Spleen (tissue), 11 donors: ENCODE measurements around the gene RORB. TPM values are rescaled to one million over a fixed set of nuclear protein-coding genes. Genes with fewer than 3 reads are reported as not detected.
"Not testable (repeated sequence)": the region's sequence is repeated elsewhere in the genome, so short reads cannot be mapped to it uniquely, and the experiment has no call there.

Source experiments
- DNase-seq: peaks from one replicate; pipeline ENCODE4 v3.0.0-alpha.2; 2020
- H3K27ac ChIP-seq, 8 donors: fragments of 200-600 bp; sonication (generic) in 7 of 8; 1 replicate in 4 of 8; 2 replicates in 4 of 8; pipeline versions ENCODE4 v1.5.0 to v1.8.0; 2016 to 2021; ENCODE audit warnings: inconsistent platforms in 4 of 8, mild to moderate bottlenecking in 4 of 8, moderate library complexity in 1 of 8
- H3K27me3 ChIP-seq, 7 donors: fragments of 200-600 bp; sonication (generic) in 6 of 7; replicated peaks in 1 of 7; 1 replicate in 4 of 7; 2 replicates in 3 of 7; pipeline versions ENCODE4 v1.5.0 to v1.8.0; 2016 to 2021; ENCODE audit warnings: inconsistent platforms in 3 of 7, mild to moderate bottlenecking in 1 of 7
- H3K36me3 ChIP-seq, 6 donors: fragments of 200-600 bp; sonication (generic) in 5 of 6; 1 replicate in 4 of 6; 2 replicates in 2 of 6; pipeline versions ENCODE4 v1.5.0 to v1.8.0; 2016 to 2021; ENCODE audit warnings: inconsistent platforms in 2 of 6
- H3K4me1 ChIP-seq, 6 donors: fragments of 200-600 bp; sonication (generic) in 5 of 6; 1 replicate in 3 of 6; 2 replicates in 3 of 6; pipeline versions ENCODE4 v1.5.0 to v1.8.0; 2016 to 2021; ENCODE audit warnings: inconsistent platforms in 3 of 6
- H3K4me3 ChIP-seq, 8 donors: fragments of 200-600 bp; sonication (generic) in 7 of 8; 1 replicate in 4 of 8; 2 replicates in 4 of 8; pipeline versions ENCODE4 v1.5.0 to v1.8.0; 2016 to 2021; ENCODE audit warnings: inconsistent platforms in 4 of 8, mild to moderate bottlenecking in 4 of 8, moderate library complexity in 2 of 8
- H3K9me3 ChIP-seq, 8 donors: fragments of 200-600 bp; sonication (generic) in 7 of 8; 1 replicate in 4 of 8; 2 replicates in 4 of 8; pipeline versions ENCODE4 v1.5.0 to v1.8.0; 2016 to 2021; ENCODE audit warnings: inconsistent platforms in 4 of 8
- POLR2A ChIP-seq, 3 donors: fragments of 450-650 bp; IDR thresholded peaks; one replicate each; pipeline ENCODE4 v1.5.1; 2017; ENCODE audit warnings: antibody characterized with exemption in 3 of 3, mild to moderate bottlenecking in 1 of 3
- POLR2AphosphoS5 ChIP-seq, 3 donors: sonication (generic); formaldehyde crosslinking; IDR thresholded peaks; one replicate each; pipeline ENCODE4 v1.5.1; 2017; ENCODE audit warnings: antibody characterized with exemption in 3 of 3
- WGBS, 5 donors: extraction: QIAGEN DNeasy Blood & Tissue Kit in 3 of 5; methylation state at CpG; one replicate each; pipeline versions ENCODE4 v1.1.5 to v1.1.7; 2013 to 2018; 5-methylcytosine and 5-hydroxymethylcytosine counted together
- intact Hi-C: fragments of 100-400 bp; cut with DNase I; formaldehyde crosslinking; loops from one replicate; pipeline ENCODE4 v1.15.0; 2023; ENCODE audit warnings: low total_unique reads
- polyA plus RNA-seq, 3 donors: library from polyadenylated mRNA; stranded (reverse); fragments of 200-250 nt; gene quantifications; one replicate each; pipeline ENCODE4 v1.2.1, GENCODE V29; 2013
- total RNA-seq, 7 donors: library from RNA; depleted of rRNA in 3 of 7; stranded (reverse); fragments of >200 nt in 3 of 7; fragmentation: NEBNext Ultra II Directional in 4 of 7; extraction: Animal tissue kit (Norgen Biotek cat#: 25700) in 4 of 7; gene quantifications; one replicate each; pipeline versions ENCODE4 v1.1.0 to v1.2.1, GENCODE V29; 2016 to 2021
- TF ChIP-seq, protein P1 (sequence below), 11 experiments: fragments of 200-600 bp in 7 of 11; fragments of 450-650 bp in 4 of 11; sonication (generic) in 4 of 11; IDR thresholded peaks in 8 of 11; conservative IDR thresholded peaks in 3 of 11; 1 replicate in 7 of 11; 2 replicates in 4 of 11; pipeline versions ENCODE4 v1.4.0 to v1.8.0; 2016 to 2021; ENCODE audit warnings: antibody characterized with exemption in 11 of 11, inconsistent platforms in 4 of 11, mild to moderate bottlenecking in 1 of 11
- donor health status: healthy with polysubstance abuse.
- donor health status: DM: no; HTN: no; CAD: no; lungs with moderate emphysema.
- donor health status: DM: no; HTN: no; CAD: no.
- donor health status: Bipolar disorder and iron deficiency.
- donor health status: healthy.
- donor health status: DM: no; HTN: no; CAD: no.
- donor health status: DM: yes; HTN: yes; CAD: no.

RORB gene
- total and polyA plus RNA-seq, 10 donors = 0.02 to 0.18 (median 0.09) TPM; not detected in 2

DNA sequence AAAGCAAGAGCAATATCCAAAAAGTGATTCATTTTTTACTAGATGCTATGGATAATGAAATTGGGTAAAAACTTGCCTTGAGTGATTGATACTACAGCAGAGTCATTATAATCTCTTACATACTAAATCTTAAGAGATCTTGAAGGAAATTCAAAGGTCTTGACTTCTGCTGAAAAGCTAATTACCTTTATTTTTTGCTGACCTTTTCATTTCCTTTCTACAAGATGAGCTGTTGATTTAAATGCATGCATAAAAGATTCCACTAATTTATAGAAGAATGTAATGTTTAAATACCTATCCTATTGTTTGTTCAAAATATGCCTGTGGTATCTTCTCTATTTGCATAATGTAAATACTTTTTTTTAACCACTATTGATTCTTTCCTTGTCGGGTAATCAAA is 27.2 kb downstream of the RORB start:
- 47 to 79% (median 55%) methylated on average over 1 of the region's 1 CpG for WGBS, 5 donors
- H3K27ac ChIP-seq = no peak overlapping the region
- intact Hi-C loops = no loop called here
- H3K27me3 ChIP-seq = no peaks in the 10 kb centered on the region
- no peaks in the 10 kb centered on the region for H3K36me3 ChIP-seq
- DNase-seq = no peak
- no peaks in the 10 kb centered on the region for H3K4me1 ChIP-seq
- TF ChIP-seq POLR2A (IDR thresholded peaks at IDR 0.05) (no peak), POLR2AphosphoS5 (IDR thresholded peaks at IDR 0.05) (no peak)
- TF ChIP-seq, protein P1, sequence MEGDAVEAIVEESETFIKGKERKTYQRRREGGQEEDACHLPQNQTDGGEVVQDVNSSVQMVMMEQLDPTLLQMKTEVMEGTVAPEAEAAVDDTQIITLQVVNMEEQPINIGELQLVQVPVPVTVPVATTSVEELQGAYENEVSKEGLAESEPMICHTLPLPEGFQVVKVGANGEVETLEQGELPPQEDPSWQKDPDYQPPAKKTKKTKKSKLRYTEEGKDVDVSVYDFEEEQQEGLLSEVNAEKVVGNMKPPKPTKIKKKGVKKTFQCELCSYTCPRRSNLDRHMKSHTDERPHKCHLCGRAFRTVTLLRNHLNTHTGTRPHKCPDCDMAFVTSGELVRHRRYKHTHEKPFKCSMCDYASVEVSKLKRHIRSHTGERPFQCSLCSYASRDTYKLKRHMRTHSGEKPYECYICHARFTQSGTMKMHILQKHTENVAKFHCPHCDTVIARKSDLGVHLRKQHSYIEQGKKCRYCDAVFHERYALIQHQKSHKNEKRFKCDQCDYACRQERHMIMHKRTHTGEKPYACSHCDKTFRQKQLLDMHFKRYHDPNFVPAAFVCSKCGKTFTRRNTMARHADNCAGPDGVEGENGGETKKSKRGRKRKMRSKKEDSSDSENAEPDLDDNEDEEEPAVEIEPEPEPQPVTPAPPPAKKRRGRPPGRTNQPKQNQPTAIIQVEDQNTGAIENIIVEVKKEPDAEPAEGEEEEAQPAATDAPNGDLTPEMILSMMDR (IDR thresholded peaks at IDR 0.05 in 8 of 11, conservative IDR thresholded peaks at IDR 0.05 in 3 of 11) = no peak
- H3K4me3 ChIP-seq = no peak overlapping the region
- no peaks in the 10 kb centered on the region for H3K9me3 ChIP-seq

DNA sequence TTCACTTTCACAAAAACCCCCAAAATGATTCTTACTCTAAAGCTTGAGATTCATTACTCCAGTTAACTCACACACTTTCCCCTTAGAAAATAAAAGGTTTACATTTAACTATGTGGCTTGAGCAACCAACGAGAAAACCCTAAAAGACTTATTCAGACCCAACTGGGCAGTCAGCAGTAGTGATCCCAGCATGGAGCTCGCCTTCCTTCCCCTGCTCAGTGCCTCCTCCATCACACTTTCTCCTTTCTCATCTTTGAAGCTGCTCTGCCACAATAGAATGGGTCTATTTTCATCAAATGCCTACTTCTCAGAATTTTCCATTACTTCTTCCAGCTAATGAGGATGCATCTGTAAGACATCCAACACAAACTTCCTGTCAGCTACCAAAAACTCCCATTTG is 29.1 kb downstream of the RORB start:
- H3K27ac ChIP-seq = no peak overlapping the region
- no peaks in the 10 kb centered on the region for H3K36me3 ChIP-seq
- intact Hi-C loops = no loop called here
- WGBS, 5 donors = 47 to 68% (median 60%) methylated on average over 2 of the region's 2 CpGs
- no peak for DNase-seq
- no peak overlapping the region for H3K4me3 ChIP-seq
- H3K9me3 ChIP-seq = no peaks in the 10 kb centered on the region
- no peaks in the 10 kb centered on the region for H3K27me3 ChIP-seq
- no peaks in the 10 kb centered on the region for H3K4me1 ChIP-seq
- TF ChIP-seq POLR2AphosphoS5 (IDR thresholded peaks at IDR 0.05) = no peak
- no peak for TF ChIP-seq POLR2A (IDR thresholded peaks at IDR 0.05)
- TF ChIP-seq, protein P1 (IDR thresholded peaks at IDR 0.05 in 8 of 11, conservative IDR thresholded peaks at IDR 0.05 in 3 of 11) = no peak

DNA sequence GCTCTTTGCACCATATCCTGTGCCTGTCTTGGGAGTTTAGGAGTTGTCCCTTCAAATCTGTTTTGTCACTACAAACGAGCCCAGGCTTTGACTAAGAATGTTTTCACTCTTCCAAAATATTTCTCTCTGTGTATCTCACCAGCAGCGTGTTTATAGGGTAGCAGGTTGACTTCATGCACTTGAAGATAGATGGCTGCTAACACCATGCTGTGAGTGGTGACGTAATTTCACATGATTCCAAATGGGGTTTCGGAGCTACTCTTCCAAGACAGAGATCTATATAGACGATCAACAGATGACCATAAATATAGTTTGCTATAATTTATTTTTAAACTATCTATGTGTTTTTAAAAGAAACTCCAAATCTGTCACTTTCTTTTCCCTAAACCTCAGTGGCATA is 30.6 kb downstream of the RORB start:
- 69 to 76% (median 71%) methylated on average over 5 of the region's 5 CpGs for WGBS, 5 donors
- no peaks in the 10 kb centered on the region for H3K4me1 ChIP-seq
- H3K9me3 ChIP-seq = no peaks in the 10 kb centered on the region
- DNase-seq = no peak
- no peak overlapping the region for H3K4me3 ChIP-seq
- no peaks in the 10 kb centered on the region for H3K27me3 ChIP-seq
- TF ChIP-seq POLR2A (IDR thresholded peaks at IDR 0.05) (no peak), POLR2AphosphoS5 (IDR thresholded peaks at IDR 0.05) (no peak)
- TF ChIP-seq, protein P1 (IDR thresholded peaks at IDR 0.05 in 8 of 11, conservative IDR thresholded peaks at IDR 0.05 in 3 of 11) = no peak
- intact Hi-C loops = no loop called here
- H3K36me3 ChIP-seq = no peaks in the 10 kb centered on the region
- H3K27ac ChIP-seq = no peak overlapping the region

DNA sequence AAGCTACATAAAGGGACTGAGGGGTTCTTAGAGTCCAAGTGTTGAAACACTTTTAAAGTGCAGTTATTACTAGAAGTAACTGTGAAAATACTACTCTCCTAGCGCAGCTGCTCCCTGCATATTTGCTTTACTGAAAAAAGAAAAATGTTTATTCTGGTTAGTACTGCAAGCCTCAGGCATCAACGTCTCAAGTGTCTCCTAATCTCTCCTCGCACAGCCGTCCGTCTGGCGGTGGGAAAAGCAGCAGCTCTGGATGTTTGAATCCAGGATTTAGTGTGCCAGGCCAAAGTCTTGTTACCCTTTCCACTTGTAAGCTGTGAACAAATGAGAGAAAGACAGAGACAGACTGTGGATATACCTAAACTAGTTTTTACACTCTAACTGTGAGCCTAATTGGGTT is 31.1 kb downstream of the RORB start:
- no peak for DNase-seq
- no peak overlapping the region for H3K27ac ChIP-seq
- intact Hi-C loops = no loop called here
- no peak overlapping the region for H3K4me3 ChIP-seq
- WGBS, 5 donors = 69 to 82% (median 79%) methylated on average over 6 of the region's 6 CpGs
- TF ChIP-seq POLR2AphosphoS5 (IDR thresholded peaks at IDR 0.05) (no peak), POLR2A (IDR thresholded peaks at IDR 0.05) (no peak)
- TF ChIP-seq, protein P1 (IDR thresholded peaks at IDR 0.05 in 8 of 11, conservative IDR thresholded peaks at IDR 0.05 in 3 of 11) = no peak
- no peaks in the 10 kb centered on the region for H3K4me1 ChIP-seq
- H3K36me3 ChIP-seq = no peaks in the 10 kb centered on the region
- no peaks in the 10 kb centered on the region for H3K27me3 ChIP-seq
- H3K9me3 ChIP-seq = no peaks in the 10 kb centered on the region

DNA sequence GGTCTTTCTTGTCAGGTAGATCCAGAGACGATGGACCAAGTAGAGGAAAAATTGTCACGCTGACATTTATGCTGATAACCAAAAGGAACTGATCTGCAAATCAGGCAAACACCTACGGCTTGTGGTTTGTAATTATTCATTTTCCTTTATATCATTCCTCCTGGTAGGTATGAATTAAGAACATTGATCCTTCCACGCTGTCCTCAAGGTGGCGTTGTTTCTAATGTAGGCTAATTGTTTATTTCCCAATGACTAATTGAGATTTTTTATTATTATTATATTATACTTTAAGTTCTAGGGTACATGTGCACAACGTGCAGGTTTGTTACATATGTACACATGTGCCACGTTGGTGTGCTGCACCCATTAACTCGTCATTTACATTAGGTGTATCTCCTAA is 33.3 kb downstream of the RORB start:
- H3K27me3 ChIP-seq, H3K4me3 ChIP-seq, H3K4me1 ChIP-seq, DNase-seq, H3K27ac ChIP-seq, intact Hi-C loops, H3K9me3 ChIP-seq, H3K36me3 ChIP-seq: not testable (repeated sequence)
- 66 to 74% (median 71%) methylated on average over 8 of the region's 8 CpGs for WGBS, 5 donors
